ENCODE results near the gene RASAL2.
A peak's percentile ranks its signal among the peaks of the same experiment; 100 is the strongest.

The RASAL2 gene

DNA sequence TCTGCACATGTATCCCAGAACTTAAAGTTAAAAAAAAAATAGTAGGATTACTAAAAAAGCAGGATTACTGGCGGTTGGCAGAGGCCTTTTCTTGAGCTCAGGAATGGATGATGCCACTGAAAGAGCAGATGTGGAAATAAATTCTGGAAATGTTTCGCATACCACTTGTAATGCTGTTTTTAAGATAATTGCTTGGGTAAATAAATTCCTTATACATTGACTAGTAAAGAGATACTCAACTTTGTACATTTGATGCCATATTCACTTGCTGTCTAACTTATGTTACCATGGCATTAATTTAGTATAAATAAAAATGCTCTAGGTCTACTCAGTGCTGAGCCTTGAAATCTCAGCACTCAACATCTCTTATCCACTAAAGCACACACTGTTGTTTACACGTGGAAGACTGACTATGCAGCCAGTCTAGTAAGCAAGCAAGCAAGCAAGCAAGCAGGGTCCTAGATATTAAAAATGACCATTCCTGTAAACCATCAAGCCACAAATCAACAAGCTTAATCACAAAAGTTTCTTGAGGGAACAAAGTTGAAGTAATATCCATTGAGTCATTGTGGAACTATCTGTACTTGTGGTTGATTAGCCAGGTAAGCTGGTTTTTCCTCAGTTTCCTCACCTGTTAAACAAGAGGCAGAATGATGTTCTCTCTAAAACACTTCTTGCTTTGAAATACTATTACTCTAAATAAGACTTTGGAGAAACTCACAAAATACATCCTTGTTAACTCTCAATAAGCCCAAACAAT is 1.7 kb upstream of the RASAL2 start:
- Histone ChIP-seq H3K27me3 (ENCODE audit: insufficient read depth, poor library complexity, severe bottlenecking) (no peaks in the 10 kb centered on the region), H3K9me3 (ENCODE audit: severe bottlenecking) (no peaks in the 10 kb centered on the region), H3K4me3 (ENCODE audit: severe bottlenecking) (no peak overlapping the region), H3K36me3 (ENCODE audit: low read depth) (no peaks in the 10 kb centered on the region), H3K4me1 (ENCODE audit: insufficient read depth, poor library complexity, severe bottlenecking) (peaks cover 25% of the 10 kb centered on the region), H3K27ac (ENCODE audit: poor library complexity, severe bottlenecking) (peak overlapping the region; percentile 71)
- TF ChIP-seq, protein P1, sequence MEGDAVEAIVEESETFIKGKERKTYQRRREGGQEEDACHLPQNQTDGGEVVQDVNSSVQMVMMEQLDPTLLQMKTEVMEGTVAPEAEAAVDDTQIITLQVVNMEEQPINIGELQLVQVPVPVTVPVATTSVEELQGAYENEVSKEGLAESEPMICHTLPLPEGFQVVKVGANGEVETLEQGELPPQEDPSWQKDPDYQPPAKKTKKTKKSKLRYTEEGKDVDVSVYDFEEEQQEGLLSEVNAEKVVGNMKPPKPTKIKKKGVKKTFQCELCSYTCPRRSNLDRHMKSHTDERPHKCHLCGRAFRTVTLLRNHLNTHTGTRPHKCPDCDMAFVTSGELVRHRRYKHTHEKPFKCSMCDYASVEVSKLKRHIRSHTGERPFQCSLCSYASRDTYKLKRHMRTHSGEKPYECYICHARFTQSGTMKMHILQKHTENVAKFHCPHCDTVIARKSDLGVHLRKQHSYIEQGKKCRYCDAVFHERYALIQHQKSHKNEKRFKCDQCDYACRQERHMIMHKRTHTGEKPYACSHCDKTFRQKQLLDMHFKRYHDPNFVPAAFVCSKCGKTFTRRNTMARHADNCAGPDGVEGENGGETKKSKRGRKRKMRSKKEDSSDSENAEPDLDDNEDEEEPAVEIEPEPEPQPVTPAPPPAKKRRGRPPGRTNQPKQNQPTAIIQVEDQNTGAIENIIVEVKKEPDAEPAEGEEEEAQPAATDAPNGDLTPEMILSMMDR (IDR thresholded peaks at IDR 0.05; ENCODE audit: poor library complexity, severe bottlenecking): no peak
- DNase-seq (ENCODE audit: low spot score) (no peak), ATAC-seq (ENCODE audit: low read depth) (no peak)

DNA sequence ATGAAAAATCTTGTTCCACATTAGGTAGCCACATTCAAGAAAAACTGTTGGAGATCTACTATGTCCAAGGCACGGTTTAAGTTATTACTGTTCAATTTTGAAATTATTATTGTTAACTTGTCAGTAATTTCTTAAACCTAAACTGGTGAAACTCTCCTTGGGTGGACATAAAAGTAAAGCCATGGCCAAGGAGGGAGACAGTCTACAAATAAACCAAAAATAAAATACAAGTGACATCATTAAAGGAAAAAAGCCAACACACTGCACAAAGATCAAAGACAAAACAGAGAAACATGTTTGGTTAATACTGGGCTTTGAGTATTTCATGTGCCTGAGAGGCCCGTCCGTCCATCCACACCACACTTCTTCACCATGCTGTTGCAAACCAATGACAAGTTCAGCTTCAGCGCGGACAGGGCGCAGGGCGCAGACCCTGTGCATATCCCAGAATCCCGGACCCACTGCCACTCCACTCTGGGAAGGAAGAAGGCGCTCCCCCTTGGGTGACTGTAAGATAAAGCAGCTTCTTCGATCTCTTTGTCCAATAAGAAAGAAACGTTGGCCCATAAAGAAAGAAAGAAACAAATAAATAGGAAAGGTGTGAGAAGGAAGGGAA is 918 bp upstream of the RASAL2 start:
- Histone ChIP-seq H3K36me3 (ENCODE audit: low read depth) (no peaks in the 10 kb centered on the region), H3K4me1 (ENCODE audit: insufficient read depth, poor library complexity, severe bottlenecking) (peaks cover 33% of the 10 kb centered on the region), H3K27me3 (ENCODE audit: insufficient read depth, poor library complexity, severe bottlenecking) (no peaks in the 10 kb centered on the region), H3K27ac (ENCODE audit: poor library complexity, severe bottlenecking) (peak overlapping the region; percentile 71), H3K9me3 (ENCODE audit: severe bottlenecking) (no peaks in the 10 kb centered on the region), H3K4me3 (ENCODE audit: severe bottlenecking) (peak overlapping the region; percentile 95)
- TF ChIP-seq, protein P1 (IDR thresholded peaks at IDR 0.05; ENCODE audit: poor library complexity, severe bottlenecking): peak; percentile 7
- peak; percentile 49 for ATAC-seq (ENCODE audit: low read depth)
- peak; percentile 47 for DNase-seq (ENCODE audit: low spot score)

DNA sequence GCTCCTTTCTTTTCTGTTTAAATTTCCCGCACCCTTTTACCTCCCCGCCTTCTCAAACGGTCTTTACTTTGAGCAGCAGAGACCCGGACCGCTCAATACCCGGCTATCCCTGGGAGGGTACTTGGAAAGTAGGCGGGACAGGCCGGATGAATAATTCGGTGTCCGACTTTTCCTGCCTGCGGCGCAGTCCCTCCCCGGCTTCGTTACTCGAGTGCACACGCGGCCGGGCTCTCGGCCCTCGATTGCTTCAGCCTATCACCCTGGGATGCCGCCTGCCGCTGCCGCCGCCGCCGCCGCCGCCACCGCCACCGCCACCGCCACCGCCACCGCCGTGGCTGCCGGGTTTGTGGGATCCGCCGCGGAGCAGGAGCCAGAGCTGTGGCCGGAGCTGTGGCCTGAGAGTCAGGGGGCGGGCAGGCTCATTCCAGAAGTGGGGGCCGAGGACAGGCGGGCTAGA is 382 bp upstream of the RASAL2 start:
- ATAC-seq (ENCODE audit: low read depth): peak; percentile 71
- peak overlapping the region; percentile 71 for H3K27ac ChIP-seq (ENCODE audit: poor library complexity, severe bottlenecking)
- H3K4me3 ChIP-seq (ENCODE audit: severe bottlenecking): peak overlapping the region; percentile 95

DNA sequence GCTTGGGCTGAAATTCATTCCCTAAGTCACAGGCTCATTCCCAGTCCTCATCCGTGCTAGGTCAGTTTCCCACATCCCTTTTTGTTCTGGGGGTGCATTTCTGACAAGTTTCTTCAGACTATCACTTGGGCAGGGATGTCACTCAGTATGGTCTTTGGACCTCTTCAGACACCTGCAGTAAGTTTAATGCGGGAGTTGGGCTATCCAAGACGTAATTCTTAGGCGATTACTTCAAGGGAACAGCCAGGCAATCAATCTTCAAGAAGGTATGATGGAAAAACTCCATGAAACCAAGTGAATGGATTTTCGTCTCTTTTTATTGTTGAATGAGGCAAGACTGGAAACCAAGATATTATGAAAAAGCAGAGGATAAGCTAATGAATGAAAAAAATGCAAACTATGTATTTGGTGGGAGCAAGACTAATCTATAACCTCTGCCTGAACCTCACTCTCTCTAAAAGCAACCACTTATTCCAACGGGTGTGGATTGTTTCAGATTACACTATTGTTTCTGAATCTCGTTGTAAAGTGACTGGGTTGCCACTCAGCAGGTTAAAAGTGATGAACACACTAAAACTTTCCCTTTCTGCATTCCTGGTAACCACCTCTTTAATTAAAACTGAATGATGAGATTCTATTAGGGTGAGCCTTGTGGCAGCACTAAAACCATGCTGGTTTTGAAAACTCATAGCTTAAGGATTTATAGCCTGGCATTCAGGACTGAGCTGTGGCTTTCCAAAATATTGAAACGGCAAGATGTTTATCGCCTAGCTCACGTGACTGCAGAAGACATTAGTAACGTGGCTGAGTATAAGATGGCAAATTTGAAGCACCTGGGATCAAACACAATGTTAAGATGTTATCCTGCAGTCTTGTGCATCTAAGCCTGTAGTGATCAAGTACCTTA is 1.1 kb downstream of the RASAL2 start:
- DNase-seq (ENCODE audit: low spot score): no peak
- no peaks in the 10 kb centered on the region for H3K36me3 ChIP-seq (ENCODE audit: low read depth)
- H3K4me3 ChIP-seq (ENCODE audit: severe bottlenecking): peak overlapping the region; percentile 95
- peak overlapping the region; percentile 71 for H3K27ac ChIP-seq (ENCODE audit: poor library complexity, severe bottlenecking)
- H3K27me3 ChIP-seq (ENCODE audit: insufficient read depth, poor library complexity, severe bottlenecking): no peaks in the 10 kb centered on the region
- TF ChIP-seq, protein P1 (IDR thresholded peaks at IDR 0.05; ENCODE audit: poor library complexity, severe bottlenecking): no peak
- no peaks in the 10 kb centered on the region for H3K9me3 ChIP-seq (ENCODE audit: severe bottlenecking)
- H3K4me1 ChIP-seq (ENCODE audit: insufficient read depth, poor library complexity, severe bottlenecking): peaks cover 40% of the 10 kb centered on the region
- no peak; the same call in 2 of the 3 replicates for ATAC-seq (ENCODE audit: low read depth)

More for the DNA sequence above, 382 bp upstream of the RASAL2 start:
- TF ChIP-seq, protein P1 (IDR thresholded peaks at IDR 0.05; ENCODE audit: poor library complexity, severe bottlenecking): no peak
- no peaks in the 10 kb centered on the region for H3K27me3 ChIP-seq (ENCODE audit: insufficient read depth, poor library complexity, severe bottlenecking)
- H3K36me3 ChIP-seq (ENCODE audit: low read depth): no peaks in the 10 kb centered on the region
- peak; percentile 95 for DNase-seq (ENCODE audit: low spot score)
- peaks cover 38% of the 10 kb centered on the region for H3K4me1 ChIP-seq (ENCODE audit: insufficient read depth, poor library complexity, severe bottlenecking)
- no peaks in the 10 kb centered on the region for H3K9me3 ChIP-seq (ENCODE audit: severe bottlenecking)
